HG03442 (cell line): Measurements from ENCODE around the gene B3GNT7.

ENCODE experiments used
- ATAC-seq: cut with Tn5 transposase; IDR thresholded peaks from one replicate; pipeline ENCODE4 v1.9.1; 2021; ENCODE audit warnings: mild to moderate bottlenecking, moderate library complexity; ENCODE audit not compliant: unreplicated experiment

Gene B3GNT7

GRCh38 chr2:231383416-231384108 is 11.9 kb upstream of the B3GNT7 start:
- no peak for ATAC-seq

DNA sequence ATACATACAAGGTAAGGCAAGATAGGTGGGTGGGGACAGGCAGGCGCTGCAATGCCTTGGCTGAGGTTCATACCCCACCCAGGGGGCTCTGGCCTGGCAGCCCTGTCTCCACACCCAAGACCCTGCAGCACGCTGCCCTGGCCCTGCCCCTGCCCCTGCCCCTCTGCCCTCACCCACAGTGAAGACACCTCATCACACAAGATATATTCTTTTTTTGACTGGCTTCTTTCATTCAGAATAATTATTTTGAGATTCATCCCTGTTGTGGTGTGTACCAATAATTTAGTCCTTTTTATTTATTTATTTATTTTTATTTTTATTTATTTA is 11.4 kb upstream of the B3GNT7 start:
- no peak for ATAC-seq

DNA sequence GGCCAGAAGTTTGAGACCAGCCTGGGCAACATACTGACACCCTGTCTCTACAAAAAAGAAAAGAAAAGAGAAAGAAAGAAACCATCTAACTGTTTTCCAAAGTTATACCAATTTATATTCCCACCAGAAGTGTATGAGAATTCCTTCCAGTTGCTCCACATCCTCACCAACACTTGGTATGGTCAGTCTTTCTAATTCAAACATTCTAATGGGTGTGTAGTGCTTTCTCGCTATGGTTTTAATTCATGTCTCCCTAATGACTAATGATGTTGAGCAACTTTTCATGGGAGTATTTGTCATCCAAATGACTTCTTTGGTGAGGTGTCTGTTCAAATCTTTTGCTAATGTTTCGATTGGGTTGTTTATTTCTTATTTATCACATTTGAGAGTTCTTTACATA is 10.5 kb upstream of the B3GNT7 start:
- no peak for ATAC-seq

GRCh38 chr2:231385429-231385828 is 10.1 kb upstream of the B3GNT7 start:
- ATAC-seq: no peak

GRCh38 chr2:231386446-231386845 is 9.1 kb upstream of the B3GNT7 start:
- no peak for ATAC-seq

DNA sequence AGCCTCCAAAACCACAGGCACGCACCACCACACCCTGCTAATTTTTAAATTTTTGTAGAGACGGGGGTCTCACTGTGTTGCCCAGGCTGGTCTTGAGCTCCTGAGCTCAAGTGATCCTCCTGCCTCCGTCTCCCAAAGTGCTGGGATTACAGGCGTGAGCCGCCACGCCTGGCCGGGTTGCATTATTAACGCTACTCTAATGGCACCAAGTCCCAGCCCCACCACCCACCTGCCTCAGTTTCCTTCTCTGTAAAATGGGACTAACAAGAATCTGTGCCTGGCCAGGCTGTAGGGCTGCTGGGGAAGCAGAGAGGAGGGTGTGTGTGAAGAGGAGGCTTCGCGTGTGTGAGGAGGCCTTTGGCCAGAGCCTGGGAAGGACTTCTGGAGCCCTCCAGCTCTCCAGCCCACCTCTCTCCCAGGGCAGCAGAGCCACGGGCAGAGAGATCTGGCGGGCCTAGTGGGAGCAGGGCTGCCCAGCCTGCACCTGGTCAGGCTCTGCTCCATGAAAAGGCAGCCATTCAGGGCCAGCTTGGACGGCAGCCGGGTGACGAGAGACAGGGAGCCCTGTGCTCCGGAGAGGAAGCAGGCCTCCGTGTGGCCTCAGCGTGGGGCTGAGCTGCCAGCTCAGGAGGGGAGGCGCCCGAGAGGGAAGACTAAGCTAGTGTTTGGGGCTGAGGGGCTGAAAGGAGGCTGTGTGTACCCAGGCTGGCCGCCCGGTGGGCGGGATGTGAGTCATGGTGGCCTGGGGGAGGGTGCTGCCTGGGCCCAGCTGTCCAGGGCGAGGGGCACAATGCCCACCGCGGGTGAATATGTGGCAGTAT is 7.4 kb upstream of the B3GNT7 start:
- ATAC-seq: no peak

DNA sequence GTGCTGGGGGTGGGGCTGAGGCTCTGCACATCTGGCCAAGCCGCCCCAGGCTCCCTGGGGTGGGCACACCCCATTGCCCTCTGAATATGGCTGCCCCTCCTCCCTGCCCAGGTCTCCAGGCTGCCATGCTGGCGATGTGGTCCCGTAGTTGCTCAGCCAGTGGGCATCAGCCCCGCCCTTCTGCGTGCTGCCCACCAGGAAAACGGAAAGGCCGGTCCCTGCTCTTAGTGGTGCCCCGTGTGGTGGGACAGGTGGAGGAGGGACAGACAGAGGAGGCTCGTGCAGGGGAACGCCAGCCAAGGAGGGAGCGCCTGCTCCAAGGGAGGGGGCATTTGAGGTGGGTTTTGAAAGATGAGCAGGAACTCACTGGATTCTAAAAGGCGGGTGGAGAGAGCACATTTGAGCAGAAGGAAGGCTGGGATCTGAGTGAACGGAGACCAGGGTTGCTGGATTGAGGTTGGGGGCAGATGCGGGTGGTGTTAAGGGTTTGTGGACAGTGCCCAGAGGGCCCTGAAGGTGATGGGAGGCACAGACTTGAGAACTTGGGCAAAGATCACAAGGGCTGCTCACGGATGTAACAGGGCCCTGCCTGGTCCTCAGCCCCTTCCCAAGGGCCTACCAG is 6.7 kb upstream of the B3GNT7 start:
- ATAC-seq: no peak

GRCh38 chr2:231390667-231391066 is 4.8 kb upstream of the B3GNT7 start:
- no peak for ATAC-seq

DNA sequence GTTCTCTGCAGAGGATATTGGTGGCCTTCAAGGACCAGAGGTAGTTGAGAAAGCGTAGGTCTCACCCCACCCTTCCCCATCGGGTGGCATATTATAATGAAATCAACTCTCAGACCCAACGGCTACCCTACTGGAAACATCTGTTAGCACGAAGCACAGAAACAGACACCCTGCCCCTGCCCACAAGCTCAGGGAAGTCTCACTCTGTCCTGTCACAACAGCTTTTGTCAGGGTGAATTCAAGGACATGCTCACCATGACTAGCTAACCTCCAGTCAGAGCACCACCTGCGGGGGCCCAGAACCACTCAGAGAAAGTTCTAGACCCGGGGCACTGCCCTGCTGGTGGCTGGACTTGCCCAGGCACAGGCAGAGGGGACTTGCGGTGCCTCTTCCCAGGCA is 3.5 kb upstream of the B3GNT7 start:
- no peak for ATAC-seq

DNA sequence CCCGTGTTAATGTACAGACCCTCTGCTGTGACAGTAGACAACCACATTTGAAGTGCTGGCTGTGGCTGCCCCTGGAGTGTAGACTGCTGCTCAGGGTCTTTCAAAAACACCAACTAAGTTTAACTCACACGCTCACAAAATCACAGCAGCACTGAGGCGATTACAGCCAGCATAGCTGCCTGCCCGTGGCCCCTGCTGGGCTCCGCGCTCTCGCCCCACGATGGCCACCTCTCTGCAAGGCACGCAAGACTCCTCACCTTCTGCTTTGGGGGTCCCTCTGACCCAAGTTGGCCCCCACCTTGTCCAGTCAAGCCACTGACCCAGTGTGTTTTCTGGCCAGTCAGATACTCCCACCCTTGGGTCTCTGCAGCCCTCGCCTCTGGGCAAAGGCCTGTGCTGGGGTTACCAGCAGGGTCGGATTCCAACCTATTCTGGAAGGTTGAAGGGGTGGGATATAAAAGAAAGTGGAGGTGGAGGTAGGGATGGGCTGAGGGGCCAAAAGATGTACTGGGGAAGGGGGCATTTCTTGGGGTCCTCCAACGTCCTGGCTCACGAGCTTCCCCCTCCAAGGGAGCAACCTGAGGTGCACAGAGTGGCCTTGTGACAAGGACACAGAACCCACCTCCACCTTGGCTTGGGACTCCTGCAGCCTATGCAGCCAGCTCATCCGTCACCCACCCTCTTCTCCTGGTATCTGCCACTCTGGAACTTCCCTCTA is 2.9 kb upstream of the B3GNT7 start:
- no peak for ATAC-seq

DNA sequence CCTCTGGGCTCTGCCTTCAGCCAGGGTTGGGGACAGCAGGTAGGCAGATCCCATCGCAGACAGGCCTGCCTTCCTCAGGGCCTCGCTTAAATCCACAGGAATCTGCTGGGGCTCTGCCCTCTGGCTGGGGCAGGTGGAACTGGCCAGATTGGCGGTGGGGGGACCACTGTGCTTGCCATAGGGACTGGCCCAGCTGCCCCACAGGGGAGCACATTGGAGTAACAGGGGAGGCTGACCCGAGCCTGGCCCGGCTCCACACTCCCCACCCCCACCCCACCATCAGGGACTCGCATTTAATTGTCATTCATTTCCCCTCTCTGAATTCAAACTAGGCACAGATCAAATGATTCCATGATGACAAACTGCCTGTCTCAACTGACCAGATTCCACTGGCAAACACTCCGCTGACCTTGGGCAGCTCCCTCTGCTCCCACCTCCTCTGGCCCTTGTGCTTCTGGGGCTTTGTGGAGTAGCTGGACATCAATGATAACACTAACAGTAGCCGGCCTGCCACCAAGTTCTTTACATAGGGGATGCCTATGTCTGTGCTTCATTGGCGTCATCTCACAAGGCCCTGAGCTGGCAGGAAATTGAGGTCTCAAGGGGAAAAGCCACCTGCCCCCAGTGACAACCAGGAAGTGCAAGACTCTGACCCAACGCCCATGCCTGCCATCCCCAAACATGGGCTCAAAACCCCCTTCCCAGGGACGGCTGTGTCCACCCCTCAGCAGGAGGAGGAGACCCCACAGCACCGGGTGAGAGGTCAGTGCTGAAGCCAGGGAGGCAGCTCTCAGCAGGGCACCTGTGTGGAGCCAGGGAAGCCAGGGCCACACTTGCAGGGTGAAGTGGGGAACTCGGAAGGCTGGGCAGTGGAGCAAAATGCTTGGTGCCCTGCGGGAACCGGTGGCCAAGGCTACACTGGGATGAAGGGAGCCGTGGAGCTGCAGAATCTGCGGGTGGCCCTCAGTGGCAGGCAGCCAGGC is 2.1 kb upstream of the B3GNT7 start:
- peak; percentile 36 for ATAC-seq

GRCh38 chr2:231394211-231395141 is 1.0 kb upstream of the B3GNT7 start:
- peak; percentile 40 for ATAC-seq

- ATAC-seq: no peak
Observed at GRCh38 chr2:231396058-231396821, 730 bp downstream of the B3GNT7 start.

- no peak for ATAC-seq
Observed at GRCh38 chr2:231397011-231397927, 1.8 kb downstream of the B3GNT7 start.

GRCh38 chr2:231397928-231398294 is 2.4 kb downstream of the B3GNT7 start:
- no peak for ATAC-seq

GRCh38 chr2:231398585-231398984 is 3.1 kb downstream of the B3GNT7 start:
- ATAC-seq: no peak

- ATAC-seq: no peak
Observed at GRCh38 chr2:231399046-231399852, 3.7 kb downstream of the B3GNT7 start.
